ENCODE measurements around the gene MALRD1. TPM values are rescaled to one million over a fixed set of nuclear protein-coding genes. Genes with fewer than 3 reads are reported as not detected.

The MALRD1 gene
- total and polyA plus RNA-seq, 2 of the 8 experiments (the other 6 are each of a cell fraction or from before 2014, with no cell fraction given), result 0.32 to 0.35 TPM

DNA sequence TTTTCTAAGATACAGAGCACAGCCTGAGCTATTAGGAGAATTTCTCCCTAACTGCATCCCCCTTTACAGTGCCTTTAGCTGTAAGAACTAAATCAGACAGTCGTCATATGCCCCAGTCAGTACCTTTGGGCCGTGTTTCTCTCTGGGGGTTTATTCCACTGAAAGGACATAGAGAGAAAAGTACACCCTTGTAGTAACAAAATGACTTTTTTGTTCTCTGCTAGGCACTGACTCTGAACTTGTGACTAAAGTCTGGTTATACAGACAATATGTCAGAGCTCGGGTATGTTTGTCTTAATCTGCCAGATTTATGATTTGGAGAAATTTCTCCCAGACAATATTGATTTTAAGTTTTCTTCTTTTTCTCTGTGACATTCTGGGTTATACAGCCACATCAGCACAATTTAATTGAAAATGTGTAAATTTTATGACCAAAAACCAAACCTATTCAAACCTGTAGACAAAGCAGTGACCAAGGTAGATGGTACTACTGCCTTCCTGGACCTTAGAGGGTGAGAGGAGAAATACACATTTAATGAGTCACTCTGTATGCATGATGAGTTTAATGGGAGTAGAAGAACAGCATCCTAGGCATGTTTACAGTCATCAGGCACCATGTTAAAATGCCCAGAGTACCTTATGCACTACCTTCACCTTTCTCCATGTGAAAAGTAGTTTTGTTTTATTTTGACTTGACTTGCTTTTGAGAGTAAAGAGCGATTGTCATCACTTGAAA is 611.5 kb downstream of the MALRD1 start:
- Histone ChIP-seq H3K4me3 (ENCODE audit: extremely low read depth in 1 of 4, insufficient read depth in 2 of 4, low read depth in 3 of 4, low read length in 4 of 4) (no peak overlapping the region), H2AK5ac (ENCODE audit: low read depth, low read length) (no peak overlapping the region), H4K8ac (ENCODE audit: extremely low read depth, insufficient read depth, low read length) (no peak overlapping the region), H4K20me1 (replicated peaks in 1 of 2; ENCODE audit: control insufficient read depth in 1 of 2, insufficient read depth in 2 of 2, low read length in 2 of 2) (no peaks in the 10 kb centered on the region), H3K18ac (ENCODE audit: extremely low read depth, low read length) (no peak overlapping the region), H3K4me2 (ENCODE audit: insufficient read depth in 1 of 2, low read depth in 2 of 2, low read length in 2 of 2) (no peak overlapping the region), H3K79me2 (ENCODE audit: control insufficient read depth in 1 of 2, insufficient read depth in 2 of 2, low read length in 2 of 2) (no peaks in the 10 kb centered on the region), H3K4ac (replicated peaks; ENCODE audit: insufficient read length, low read depth, low read length) (no peak overlapping the region), H3K56ac (replicated peaks; ENCODE audit: insufficient read length, low read depth, low read length) (no peak overlapping the region), H2BK20ac (ENCODE audit: low read length) (no peak overlapping the region), H3K27me3 (replicated peaks in 1 of 4; ENCODE audit: control insufficient read depth in 3 of 4, extremely low read depth in 1 of 4, insufficient read depth in 3 of 4, low read length in 3 of 4) (no peaks in the 10 kb centered on the region), H3K27ac (ENCODE audit: low read depth, low read length) (no peak overlapping the region), H3K9me3 (ENCODE audit: insufficient read depth in 2 of 2, low read depth in 1 of 2, low read length in 1 of 2) (no peaks in the 10 kb centered on the region), H4K5ac (ENCODE audit: insufficient read length, low read depth, low read length) (no peak overlapping the region), H4K91ac (replicated peaks; ENCODE audit: insufficient read length, low read length) (no peak overlapping the region), H2BK5ac (ENCODE audit: low read depth, low read length) (no peak overlapping the region), H2AFZ (ENCODE audit: low read length) (no peak overlapping the region), H2BK12ac (ENCODE audit: low read depth, low read length) (no peak overlapping the region), H3K23me2 (ENCODE audit: low read depth, low read length) (no peaks in the 10 kb centered on the region; the same call in 1 of the 2 replicates), H3K79me1 (ENCODE audit: low read depth, low read length) (no peaks in the 10 kb centered on the region), H3K23ac (ENCODE audit: insufficient read length) (no peak overlapping the region), H2BK15ac (ENCODE audit: low read length) (no peak overlapping the region), H2BK120ac (replicated peaks; ENCODE audit: low read depth, low read length) (no peak overlapping the region), H3K14ac (ENCODE audit: insufficient read length) (no peak overlapping the region), H3K36me3 (ENCODE audit: control insufficient read depth in 2 of 4, insufficient read depth in 4 of 4, low read length in 3 of 4) (no peaks in the 10 kb centered on the region), H3K9ac (replicated peaks in 1 of 4; ENCODE audit: extremely low read depth in 1 of 4, low read depth in 3 of 4, low read length in 3 of 4) (no peak overlapping the region), H3K4me1 (replicated peaks in 1 of 4; ENCODE audit: control insufficient read depth in 3 of 4, insufficient read depth in 4 of 4, low read length in 3 of 4) (no peaks in the 10 kb centered on the region)
- ChIA-PET CTCF (ENCODE audit: partially characterized antibody) (interaction anchor here (0.6 kb wide), 1 partner anchor 154 kb away, joined by 4 read pairs; no protein-coding TSS in a partner anchor), POLR2A (ENCODE audit: partially characterized antibody) (no interaction called here)
- DNase-seq (ENCODE audit: low read depth in 1 of 2, low spot score in 2 of 2) (no peak), FAIRE-seq (no peak)
- WGBS, 2 experiments (ENCODE audit: extremely low coverage in 1 of 2, insufficient coverage in 1 of 2, insufficient read length in 1 of 2, insufficient replicate concordance in 2 of 2, low coverage in 1 of 2, low lambda C conversion rate in 2 of 2, missing lambda C conversion rate in 1 of 2), result 98% methylated on average over 4 of the region's 4 CpGs; no CpG with 5 or more reads in 1 of the 2 experiments
- TF ChIP-seq JUN (IDR thresholded peaks at IDR 0.05; ENCODE audit: low read depth, low read length) (no peak), KDM5A (IDR thresholded peaks at IDR 0.05; ENCODE audit: low read length) (no peak), SP2 (IDR thresholded peaks at IDR 0.05; ENCODE audit: low read length) (no peak), KDM4A (IDR thresholded peaks at IDR 0.05; ENCODE audit: low read depth, low read length, severe bottlenecking) (no peak), BRCA1 (IDR thresholded peaks at IDR 0.05; ENCODE audit: low read depth, low read length) (no peak), ASH2L (IDR thresholded peaks at IDR 0.05; ENCODE audit: low read length) (no peak), SAP30 (IDR thresholded peaks at IDR 0.05; ENCODE audit: insufficient read depth, insufficient replicate concordance, low read length) (no peak), TEAD4 (IDR thresholded peaks at IDR 0.05; ENCODE audit: low read depth, low read length) (no peak), CHD2 (IDR thresholded peaks at IDR 0.05; ENCODE audit: low read length) (no peak), BCL11A (IDR thresholded peaks at IDR 0.05; ENCODE audit: low read depth in 2 of 2, low read length in 2 of 2) (no peak), HDAC6 (IDR thresholded peaks at IDR 0.05; ENCODE audit: low read depth, low read length) (no peak), EZH2 (IDR thresholded peaks at IDR 0.05; ENCODE audit: low read depth, low read length, severe bottlenecking) (no peak)
